ENCODE data around the gene SLC43A2.
"Not testable (repeated sequence)": the region's sequence is repeated elsewhere in the genome, so short reads cannot be mapped to it uniquely, and the experiment has no call there.

The SLC43A2 gene

DNA sequence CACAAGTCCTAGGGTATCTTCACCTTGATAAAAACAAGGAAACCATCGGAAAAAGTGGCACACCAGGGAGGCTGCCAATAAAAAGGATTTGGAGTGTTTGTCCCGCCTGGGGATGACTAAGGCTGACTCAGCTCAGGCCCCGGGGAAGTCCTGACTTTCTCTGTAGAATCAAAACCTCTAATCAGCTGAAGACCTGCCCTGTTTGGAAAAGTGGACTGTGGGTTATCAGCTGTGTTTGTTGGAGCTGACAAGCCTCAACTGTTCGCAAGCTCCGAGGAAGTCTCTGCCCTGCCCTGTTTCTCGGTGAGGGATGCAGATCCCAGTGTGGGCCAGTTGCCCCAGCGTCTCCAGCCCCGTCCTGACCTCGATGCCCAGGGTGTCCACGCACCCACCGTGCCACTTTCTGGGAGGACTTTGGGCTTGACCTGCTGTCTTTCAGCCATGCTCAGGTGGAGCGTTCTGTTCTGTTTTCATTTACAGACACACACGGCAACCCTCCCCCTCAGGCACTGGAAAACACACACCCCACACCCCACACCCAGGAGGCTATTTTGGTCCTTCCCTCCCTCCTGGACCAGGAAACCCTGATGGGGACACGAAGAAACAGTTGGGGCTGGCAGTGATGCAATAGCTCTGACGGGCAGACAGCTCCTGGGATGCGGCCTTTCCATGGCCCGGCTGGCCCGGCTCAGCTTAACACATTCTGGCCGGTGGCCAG, 38.4 kb downstream of the SLC43A2 start:
- no peak for DNase-seq (ENCODE audit: low read depth in 2 of 2)

DNA sequence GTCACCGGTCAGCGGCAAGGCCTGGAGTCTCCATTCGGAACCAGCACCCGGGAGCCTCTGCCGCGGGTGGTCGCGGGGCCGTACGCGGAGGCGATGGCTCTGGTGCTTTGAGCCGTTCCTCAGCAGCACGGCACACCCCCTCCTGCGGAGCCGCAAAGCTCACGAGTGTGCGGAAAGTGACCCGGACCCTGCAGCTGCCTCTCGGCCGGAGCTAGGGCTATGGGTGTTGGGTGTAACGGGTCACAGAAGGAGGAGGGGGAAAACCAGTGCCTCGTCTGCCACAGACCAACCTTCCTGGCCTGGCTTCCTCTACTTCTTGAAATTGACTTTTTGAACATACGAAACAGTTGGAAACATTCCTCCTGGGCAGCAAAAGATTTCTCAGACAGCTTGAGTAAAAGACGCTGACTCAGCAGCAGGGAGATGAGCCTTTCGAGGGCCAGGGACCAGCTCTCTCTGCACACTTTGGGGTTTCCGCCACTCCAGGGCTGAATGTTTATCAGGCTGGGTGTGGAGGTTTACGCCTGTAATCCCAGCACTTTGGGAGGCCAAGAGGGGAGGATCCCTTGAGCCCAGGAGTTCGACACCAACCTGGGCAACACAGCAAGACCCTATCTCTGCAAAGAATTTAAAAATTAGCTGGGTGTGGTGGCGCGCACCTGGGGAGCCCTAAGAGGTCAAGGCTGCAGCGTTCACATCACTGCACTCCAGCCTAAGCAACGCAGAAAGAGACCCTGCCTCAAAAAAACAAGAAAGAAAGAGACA, 39.6 kb downstream of the SLC43A2 start:
- DNase-seq (ENCODE audit: low read depth in 2 of 2): no peak

DNA sequence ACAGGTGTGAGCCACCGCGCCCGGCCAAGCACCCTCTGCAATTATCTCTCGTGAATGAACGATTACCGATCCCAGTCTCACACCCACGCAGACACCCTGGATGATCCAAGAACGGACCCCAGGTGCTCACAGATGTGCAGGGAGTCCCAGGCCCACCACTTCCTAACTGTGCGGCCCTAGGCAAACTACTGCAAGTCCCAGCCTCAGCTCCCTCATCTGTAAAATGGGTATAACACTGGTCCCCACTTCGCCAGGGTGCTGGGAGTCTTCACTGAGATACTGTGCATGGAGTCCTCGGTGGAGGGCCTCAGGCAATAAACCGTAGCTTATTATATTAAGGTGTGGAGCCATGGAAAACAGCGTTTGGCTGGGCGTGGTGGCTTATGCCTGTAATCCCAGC, 44.5 kb downstream of the SLC43A2 start:
- no peak for DNase-seq (ENCODE audit: low read depth in 2 of 2)

DNA sequence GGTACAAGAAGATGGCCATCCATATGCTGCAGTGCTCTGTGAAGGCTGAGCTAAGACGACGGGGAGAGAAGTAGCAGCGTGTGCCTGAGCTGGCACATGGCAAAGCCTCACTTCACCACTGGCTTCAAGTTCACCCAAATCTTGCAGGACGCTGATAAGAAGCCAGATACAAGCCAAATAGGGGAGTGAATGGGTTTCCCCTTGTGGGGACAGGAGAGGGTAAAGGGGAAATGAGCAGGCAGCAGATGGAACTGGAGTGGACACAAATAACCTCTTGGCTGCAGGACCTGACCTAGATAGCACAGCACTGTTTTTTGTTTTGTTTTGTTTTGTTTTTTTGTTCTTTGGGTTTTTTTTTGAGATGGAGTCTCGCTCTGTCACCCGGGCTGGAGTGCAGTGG, 45.1 kb downstream of the SLC43A2 start:
- no peak for DNase-seq (ENCODE audit: low read depth in 2 of 2)

DNA sequence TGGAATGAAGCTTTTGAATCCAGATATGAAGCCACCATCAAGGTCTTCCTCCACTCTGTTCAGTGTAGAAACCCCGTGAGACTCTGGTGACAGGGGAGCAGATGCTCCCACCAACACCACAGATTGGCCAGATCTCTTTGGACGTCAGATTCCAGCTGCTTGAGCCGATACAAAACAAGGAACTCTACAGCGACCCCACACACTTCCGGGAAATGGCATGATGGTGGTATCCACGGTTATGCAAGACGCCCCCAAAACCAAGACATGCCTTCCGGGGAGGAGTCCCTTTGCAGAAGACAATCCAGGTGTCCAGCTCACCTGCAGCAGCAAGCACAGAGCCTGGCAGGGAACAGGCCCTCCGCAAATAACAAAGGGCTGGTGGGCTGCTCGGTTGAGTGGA, 46.3 kb downstream of the SLC43A2 start:
- DNase-seq (ENCODE audit: low read depth in 2 of 2): no peak

DNA sequence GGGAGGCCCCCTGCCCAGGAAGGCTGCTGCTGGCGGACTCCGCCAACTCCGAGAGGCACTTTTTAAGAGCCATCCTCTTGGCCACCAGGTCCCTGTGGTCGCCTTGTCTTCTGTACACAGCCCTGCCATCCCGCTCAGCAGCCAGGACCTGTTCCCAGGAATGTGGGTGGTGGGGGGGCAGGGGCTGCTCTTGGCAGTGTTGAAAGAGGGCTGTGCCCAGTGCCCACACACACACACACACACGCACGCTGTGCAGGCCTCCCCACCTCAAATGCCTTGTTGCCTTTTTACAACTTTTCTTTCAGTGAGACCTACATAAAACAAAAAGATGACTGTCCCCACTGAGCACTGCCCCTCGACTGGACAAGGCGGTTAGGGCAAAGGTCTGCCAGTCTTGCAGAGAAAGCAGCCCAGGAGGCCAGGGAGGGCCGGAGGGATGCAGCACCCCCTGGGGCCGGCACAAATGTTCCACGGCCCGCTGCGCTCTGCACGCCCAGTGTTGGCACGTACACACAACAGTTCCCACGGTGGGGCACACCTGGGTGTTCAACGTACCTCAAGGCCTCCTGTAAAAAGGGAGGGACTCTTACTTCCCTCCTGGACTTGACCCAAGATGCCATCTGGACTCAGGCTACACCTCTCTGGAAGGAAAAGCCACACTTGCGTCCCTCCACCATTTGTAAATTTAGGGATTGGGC, 47.5 kb downstream of the SLC43A2 start:
- no peak for DNase-seq (ENCODE audit: low read depth in 2 of 2)

DNA sequence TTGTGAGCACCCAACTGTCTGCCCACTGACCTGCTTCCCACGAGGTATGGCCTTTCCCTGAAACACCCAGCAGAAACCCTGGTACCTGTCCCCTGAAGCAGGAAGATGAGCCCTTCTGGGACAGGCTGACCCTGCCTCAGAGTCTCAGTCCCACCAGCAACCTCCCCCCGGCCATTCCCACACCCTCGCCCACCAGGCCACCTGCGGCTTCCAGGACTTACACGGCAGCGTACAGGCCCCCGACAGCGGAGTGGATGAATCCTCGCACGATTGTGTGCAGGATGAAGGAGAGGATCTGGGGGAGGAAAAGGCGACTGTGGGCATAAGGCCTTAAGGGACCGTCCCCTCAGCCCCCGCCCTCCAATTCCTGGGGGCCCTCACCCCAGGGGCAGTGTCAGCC, 50.6 kb downstream of the SLC43A2 start:
- no peak for DNase-seq (ENCODE audit: low read depth in 2 of 2)

DNA sequence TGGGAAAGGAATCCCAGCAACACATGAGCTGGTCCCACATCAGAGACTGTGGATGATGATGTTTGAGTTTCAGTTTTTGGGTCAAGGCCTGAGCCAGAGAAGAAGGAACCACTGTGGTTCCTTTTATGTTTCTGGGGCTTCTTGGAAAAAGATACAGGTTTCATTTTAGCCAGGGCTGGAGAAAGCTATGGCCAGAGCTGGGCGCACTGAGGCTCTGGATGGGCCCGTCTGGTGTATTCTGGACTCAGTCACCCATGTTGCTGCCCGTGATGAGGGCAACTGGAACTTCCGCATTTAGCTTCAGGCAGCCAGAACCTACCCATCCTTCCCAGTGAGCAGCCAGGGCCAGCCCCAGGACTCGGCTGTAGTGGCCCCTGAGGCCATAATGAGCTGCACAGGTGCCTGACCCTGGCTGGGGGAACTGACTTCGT, 51.0 kb downstream of the SLC43A2 start:
- DNase-seq (ENCODE audit: low read depth in 2 of 2): no peak

DNA sequence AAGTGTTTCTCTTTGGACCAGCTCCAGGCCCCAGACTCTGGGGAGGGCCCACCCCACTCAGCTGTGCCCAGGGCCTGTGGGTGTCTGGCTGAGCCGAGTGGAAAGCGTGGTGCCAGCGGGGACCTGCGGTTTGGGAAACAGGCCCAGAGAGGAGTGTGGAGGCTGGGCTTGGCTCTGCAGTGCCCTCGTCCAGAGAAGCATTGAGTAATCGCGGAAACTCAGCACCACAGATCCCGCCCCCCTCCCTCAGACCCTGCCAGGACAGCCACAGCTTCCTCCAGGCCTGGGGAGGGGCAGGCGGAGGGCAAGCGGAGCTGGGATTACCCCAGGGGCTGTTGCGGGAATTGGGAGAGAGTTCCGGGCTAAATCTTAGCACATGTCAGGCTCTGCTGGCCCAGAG, 51.5 kb downstream of the SLC43A2 start:
- no peak for DNase-seq (ENCODE audit: low read depth in 2 of 2)

DNA sequence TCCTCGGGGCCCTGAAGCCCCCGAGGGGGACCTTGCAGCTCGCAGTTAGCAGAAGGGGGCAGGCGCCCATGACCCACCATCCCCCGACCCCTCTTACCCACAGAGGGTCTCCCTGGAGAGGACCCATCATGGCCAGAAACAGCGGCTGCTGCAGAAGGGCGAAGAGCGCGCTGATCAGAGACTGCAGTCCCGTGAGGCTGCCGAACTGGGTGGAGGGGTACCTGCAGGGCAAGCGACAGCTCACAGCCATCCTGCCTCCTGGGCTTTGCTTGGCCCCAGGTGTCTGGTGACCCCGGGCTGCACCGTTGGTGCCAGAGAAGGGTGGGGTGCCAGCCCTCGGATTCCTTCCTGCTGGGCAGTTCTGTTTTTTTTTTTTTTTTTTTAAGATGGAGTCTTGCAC, 52.1 kb downstream of the SLC43A2 start:
- no peak for DNase-seq (ENCODE audit: low read depth in 2 of 2)

DNA sequence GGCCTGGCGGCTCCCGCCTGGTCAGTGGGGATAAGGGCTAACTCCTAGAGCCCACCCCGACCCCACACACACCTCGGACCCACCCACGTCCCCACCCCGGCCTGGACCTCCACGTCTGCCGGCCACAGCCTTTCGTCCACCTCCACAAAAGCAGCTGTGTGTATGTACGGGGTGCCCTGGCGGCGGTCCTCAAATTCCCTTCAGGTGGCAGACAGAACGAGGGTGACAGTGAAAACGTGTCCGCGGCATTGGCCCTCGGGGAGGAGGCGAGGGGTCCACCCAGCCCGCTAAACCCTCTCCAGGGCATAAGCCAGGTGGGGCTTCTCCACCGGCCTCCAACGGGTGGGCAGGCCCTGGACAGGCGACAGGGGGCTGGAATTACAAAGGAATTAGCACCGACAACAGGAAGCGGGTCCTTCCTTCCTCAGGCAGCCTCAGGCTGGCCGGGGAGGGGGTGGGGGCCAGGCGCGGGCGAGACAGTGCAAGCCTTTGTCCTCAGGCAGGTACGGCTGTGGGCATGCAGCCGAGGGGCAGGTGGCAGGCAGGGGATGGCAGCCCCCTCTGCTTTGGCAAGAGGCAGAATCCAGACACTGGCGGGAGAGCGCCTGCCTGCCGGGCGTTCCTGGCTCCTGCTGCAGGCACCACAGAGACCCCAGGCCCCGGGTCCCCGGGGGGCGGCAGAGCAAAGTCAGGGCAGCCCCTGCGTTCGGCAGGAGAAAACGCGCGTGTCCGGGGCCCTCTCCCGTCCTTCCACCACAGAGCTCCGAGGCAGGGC, 53.8 kb downstream of the SLC43A2 start:
- DNase-seq (ENCODE audit: low read depth in 2 of 2): no peak

DNA sequence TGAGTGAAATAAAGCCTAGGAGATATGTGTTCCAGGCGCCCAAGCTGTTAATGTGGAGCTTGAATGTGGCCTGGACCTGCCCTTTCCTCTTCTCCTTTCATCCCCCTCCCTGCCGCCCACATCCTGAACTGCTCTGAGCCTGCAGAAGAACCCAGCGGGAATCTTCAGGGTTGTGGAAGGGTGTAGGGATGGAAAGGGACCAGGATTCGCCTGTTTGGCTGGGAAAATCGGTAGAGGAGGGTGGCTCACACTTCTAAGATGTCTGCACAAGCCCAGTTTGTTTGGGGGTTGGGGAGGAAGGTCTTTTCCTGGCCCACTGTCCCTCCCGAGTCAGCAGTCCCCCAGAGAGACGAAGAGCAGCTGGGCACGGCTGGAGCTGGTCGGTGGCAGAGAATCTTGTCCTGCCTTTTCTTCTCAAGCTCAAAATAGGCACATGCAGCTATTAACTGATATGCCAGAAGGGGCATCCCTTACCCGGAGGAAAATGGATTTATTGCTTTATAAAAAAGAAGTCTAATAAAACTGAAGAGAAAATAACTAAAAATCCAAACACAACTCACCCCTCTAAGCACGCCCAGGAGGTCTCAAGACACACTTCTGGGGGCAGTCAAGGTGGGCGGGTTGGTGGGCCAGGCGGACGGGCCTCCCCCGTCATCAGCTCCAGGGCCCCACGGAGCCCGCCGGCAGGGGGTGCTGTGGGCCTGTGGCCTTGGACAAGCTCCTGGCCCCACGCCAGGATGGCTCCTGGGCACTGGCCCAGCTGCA, 54.5 kb downstream of the SLC43A2 start:
- peak in 1 of 2 donors; percentile 26 for DNase-seq (ENCODE audit: low read depth in 2 of 2)

DNA sequence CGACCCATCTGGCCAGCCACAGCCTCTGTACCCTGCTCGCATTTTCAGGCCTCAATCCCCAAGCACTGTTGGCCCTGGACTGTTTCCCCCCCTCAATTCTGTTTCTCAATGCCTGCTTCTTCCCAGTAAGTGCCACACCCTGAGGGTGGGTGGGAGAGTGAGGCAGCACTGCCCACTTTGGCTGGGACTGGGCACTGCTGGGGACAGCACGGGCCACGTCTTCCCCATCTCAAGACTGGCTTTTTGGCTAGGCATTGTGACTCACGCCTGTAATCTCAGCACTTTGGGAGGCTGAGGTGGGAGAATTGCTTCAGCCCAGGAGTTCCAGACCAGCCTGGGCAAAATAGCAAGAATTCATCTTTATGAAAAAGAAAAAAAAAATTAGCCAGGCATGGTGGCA, 56.0 kb downstream of the SLC43A2 start:
- DNase-seq (ENCODE audit: low read depth in 2 of 2): not testable (repeated sequence)

DNA sequence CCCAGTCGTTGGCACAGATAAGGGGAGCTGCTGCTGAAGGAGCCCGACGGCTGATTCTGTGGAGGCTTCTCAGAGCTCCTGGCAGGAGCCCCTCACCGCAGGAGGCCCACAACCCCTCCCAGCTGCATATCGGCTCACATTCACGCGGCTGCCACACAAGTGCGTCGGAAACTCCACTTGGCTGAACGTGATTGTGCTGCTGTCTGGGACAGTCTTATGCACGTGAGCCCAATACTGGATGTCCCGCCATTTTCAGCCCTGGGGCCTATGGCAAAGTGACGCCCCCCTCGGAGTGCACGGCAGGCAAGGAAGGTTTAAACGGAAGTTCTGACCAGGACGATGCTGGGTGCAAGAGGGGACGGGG, 57.3 kb downstream of the SLC43A2 start:
- DNase-seq (ENCODE audit: low read depth in 2 of 2): no peak

DNA sequence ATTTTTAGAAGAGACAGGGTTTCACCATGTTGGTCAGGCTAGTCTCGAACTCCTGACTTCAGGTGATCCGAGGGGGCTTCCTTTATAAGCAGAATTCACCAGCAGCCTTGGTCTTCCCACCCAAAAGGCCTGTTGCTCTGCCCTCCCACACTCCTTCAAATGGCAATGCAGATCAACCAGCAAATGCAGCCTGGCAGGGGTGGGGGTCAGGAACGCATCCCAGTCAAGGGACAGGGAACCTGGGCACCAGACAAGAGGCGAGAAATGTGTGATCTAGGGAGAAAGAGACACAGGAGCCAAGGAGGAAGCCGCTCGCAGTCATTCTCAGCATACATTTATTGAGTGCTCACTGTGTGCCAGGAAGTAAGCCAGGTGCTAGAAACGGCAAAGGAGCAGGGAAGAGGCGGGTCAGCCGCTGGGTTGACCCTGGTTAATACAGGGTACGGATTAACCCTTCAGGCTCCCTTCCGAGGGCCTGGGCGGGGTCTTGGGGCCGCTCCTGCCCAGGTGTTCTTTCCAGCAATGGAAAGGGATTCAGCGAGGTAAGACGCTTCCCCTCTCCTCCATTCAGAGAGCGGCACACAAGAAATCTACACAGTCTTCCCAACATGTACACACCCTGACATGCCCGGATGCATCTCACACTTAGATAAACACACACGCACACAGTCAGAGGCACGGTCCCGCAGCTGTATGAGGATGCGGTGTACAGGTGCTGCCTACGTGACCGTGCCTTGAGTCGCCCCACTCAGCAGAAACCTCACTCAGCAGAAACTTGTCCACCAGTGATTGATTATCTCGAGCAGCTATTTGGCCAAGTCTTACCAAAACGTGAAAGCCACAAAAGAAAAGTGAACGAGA, 59.5 kb downstream of the SLC43A2 start:
- DNase-seq (ENCODE audit: low read depth in 2 of 2): no peak

DNA sequence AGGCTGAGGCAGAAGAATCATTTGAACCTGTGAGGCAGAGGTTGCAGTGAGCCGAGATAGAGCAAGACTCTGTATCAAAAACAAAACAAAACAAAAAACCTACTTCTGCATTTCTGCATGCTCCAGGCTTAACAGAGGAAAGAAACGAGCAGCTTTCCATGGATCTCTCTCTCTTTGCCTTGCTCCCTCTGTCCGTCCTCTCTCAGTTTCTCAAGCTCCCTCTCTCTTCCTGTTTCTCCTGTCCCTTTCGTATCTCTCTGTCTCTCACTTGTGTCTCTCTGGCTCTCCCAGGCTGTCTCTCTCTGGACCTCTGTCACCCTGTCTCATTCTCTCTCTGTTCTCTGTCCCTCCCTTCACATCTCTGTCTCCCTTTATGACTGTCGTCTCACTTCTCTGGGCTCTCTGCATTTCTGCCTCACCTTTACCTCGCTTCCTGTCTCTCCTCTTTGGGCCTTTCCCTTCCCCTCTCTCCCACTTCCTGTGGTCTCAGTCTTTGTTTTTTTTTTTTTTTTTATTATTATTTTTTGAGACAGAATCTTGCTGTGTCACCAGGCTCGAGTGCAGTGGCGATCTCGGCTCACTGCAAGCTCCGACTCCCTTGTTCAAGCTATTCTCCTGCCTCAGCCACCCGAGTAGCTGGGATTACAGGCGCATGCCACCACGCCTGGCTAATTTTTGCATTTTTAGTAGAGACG, 62.0 kb downstream of the SLC43A2 start:
- DNase-seq (ENCODE audit: low read depth in 2 of 2): no peak

DNA sequence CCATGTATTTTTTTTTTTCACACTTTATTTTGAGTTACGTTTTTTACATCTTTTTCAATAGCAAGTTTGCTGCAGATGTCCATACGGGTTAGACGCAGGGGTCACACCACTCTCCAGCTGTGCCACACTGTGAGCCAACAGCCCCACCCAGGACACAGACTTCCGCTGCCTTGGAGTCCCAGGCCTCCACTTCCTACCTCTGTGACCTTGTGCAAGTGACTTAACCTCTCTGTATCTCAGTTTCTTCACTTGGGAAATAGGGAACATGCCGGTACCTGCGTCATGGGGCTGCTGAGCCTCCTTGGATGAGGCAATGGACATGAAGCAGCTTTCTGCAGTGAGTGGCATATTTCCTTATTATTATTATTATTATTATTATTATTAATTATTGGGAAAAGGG, 62.8 kb downstream of the SLC43A2 start:
- no peak for DNase-seq (ENCODE audit: low read depth in 2 of 2)

DNA sequence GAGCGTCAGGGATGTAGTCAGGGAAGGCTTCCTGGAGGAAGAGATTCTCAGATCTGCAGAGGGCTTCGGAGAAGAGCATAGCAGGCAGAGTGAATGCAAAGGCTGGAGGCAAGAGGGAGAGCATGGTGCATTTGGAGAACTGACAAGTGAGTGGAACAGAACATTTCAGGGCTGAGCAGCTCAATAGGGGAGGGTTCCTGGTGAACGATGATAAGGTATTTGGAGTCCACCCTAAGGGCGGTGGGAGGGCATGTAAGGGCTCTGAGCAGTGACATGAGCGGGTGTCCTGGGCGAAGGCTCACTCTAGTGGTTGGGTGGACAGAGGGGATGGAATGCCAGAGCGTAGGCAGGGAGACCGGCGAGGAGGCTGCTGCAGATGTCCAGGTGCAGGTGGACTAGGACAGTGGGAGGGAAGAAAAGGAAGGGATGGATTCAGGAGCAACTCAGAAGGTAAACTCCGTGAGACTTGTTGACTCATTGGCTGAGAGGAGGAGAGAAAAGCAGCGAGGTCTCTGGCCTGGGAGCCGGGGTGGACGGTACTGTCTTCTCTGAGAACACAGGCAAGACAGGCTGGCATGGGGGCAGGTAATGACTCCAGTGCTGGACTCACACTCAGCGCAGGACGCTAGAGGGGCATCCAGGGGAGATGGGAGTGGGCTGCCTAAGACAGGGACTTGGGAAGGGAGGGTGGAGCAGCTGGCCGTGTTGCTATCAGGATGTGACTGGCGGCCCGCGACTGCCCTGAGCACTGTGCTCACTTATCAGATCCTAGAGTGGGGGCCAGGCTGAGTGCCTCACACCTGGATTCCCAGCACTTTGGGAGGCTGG, 64.6 kb downstream of the SLC43A2 start:
- DNase-seq (ENCODE audit: low read depth in 2 of 2): no peak

DNA sequence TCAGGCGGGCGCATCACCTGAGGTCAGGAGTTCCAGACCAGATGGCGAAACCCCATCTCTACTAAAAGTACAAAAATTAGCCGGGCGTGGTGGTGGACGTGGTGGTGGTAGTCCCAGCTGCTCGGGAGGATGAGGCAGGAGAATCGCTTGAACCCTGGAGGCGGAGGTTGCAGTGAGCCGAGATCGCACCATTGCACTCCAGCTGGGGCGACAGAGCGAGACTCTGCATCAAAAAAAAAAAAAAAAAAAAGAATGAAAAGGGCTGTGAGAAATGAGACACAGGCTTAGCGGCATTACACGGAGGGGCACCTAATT, 65.2 kb downstream of the SLC43A2 start:
- not testable (repeated sequence) for DNase-seq (ENCODE audit: low read depth in 2 of 2)

Data from activated CD8-positive, alpha-beta memory T cell treated with anti-CD3 and anti-CD28 coated beads for 4 hours (primary cell).